ENCODE data around the gene SUPT3H.
"Not testable (repeated sequence)": the region's sequence is repeated elsewhere in the genome, so short reads cannot be mapped to it uniquely, and the experiment has no call there.

Gene SUPT3H

DNA sequence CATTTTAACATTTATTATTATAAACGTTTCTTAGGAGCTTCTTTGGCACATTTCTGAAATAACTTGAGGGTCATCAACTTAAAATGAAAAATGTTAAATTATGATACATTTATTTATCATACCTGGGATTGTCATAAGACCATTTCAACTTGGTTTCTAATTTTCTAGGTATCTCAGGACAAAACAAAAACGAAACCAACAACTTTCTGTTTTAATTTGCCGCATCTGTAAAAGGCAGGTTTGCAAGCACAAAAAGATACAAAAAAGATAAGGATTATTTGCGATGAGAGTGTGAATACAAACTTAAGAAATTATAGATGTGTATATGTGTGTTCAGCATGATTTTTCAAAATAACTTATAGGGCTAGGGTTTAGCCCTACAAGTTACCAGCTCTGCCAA, 444.6 kb downstream of the SUPT3H start:
- DNase-seq, result no peak

DNA sequence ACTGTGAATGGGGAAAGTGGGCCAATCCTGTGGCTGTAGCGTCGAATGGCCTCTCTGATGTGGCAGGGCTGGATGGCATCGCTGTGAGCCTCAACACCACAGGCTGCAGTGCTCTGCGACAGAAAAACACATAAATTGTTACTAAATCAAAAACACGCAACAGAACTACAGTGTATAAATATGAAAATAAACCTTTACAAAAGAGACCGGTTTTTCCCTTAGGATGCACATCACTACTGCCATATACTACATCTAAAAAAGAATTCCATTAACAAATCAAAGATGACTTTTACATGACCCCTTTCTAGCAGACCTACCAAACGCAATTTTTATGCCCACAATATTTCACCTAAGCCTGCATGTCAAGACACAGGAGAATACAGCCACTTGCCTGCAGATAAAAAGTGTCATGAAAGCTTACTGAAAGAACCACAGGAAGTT, 445.1 kb downstream of the SUPT3H start:
- DNase-seq, result no peak

- DNase-seq, result no peak
Observed at GRCh38 chr6:44931385-44931784, 446.3 kb downstream of the SUPT3H start.

- DNase-seq, result no peak
Observed at GRCh38 chr6:44926556-44926955, 451.2 kb downstream of the SUPT3H start.

- DNase-seq, result peak; percentile 6
Observed at GRCh38 chr6:44925100-44925739, 452.5 kb downstream of the SUPT3H start.

DNA sequence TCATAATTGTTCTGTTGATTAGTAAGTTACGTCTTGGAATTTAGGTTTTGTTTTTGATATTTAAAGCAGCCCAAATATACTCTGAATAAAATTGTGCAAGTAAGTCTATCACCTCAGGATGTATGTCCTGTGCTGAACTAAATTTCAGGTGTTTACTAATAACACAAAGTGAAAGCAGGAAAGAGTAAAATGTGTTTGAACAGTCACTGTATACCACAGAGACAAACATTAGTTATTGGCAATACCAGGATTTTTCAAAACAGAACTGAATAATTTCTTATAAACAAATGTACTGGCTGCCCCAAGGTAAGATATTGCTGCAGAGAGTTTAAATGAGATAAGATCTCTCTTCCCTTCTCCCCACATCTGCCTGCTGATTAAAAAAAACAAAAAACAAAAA, 454.3 kb downstream of the SUPT3H start:
- DNase-seq, result no peak

GRCh38 chr6:44921798-44922197, 455.9 kb downstream of the SUPT3H start:
- DNase-seq, result no peak

DNA sequence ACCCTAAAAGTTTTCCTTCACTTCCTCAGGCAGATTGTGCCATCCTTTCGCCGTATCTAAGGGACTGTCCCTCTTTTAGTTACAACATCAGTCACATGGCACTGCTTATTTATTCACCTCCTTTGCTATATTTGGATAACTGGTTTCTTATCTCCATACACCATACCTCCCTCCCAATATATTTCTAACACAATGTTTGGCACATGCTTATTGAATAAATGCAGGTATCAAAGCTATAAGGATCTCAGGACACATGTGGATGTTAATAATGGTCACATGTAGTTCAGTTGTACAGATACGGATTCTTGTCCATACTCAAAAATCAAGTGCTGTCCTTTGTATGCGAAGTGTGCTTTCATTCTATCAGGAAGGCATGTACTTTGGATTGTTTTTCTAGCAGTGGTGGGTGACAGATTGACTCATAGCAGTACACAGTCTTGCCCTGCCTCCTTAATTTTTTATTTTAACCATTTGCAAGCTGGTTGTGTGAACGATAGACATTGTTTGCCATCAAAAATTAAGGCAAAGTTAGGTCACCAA, 456.7 kb downstream of the SUPT3H start:
- no peak for DNase-seq

DNA sequence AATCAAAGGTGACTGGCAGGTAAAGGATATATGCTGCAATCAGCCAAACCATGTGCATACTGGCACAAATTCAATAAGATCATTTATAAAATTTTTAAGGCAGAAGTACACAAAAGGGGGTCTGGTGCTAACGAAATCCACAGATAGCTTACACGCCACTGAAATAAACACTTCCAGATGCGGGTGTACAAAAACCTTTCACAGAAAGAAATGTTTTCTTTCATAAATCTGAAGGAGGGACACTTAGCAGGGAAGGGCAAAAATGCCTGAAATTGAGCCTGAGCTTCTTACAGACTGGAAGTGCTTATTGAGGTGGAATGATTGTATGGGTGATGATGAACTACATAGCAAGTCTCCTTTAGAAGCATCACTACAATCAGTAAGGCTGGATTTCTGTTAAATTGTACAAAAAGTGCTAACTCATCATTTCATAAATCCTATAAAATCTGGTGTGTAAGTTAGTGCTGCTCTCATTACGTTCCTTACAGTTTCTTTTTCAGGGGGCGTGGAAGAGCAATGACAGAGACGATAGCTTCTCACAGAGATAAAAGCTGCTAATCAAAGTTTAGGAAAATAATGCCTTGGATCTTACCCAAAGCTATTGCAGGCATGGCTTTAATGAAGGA, 458.9 kb downstream of the SUPT3H start:
- no peak for DNase-seq

GRCh38 chr6:44917430-44917829, 460.3 kb downstream of the SUPT3H start:
- DNase-seq, result no peak

- DNase-seq, result no peak
Observed at GRCh38 chr6:44915111-44915510, 462.6 kb downstream of the SUPT3H start.

GRCh38 chr6:44914141-44914540, 463.6 kb downstream of the SUPT3H start:
- no peak for DNase-seq

GRCh38 chr6:44906761-44907160, 471.0 kb downstream of the SUPT3H start:
- DNase-seq, result no peak

DNA sequence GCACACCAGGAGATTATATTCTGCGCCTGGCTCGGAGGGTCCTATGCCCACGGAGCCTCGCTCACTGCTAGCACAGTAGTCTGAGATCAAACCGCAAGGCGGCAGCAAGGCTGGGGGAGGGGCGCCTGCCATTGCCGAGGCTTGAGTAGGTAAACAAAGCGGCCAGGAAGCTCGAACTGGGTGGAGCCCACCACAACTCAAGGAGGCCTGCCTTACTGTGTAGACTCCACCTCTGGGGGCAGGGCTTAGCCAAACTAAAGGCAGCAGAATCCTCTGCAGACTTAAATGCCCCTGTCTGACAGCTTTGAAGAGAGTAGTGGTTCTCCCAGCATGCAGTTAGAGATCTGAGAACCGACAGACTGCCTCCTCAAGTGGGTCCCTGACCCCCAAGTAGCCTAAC, 477.4 kb downstream of the SUPT3H start:
- DNase-seq, result not testable (repeated sequence)

GRCh38 chr6:44898296-44898930, 479.3 kb downstream of the SUPT3H start:
- no peak for DNase-seq

DNA sequence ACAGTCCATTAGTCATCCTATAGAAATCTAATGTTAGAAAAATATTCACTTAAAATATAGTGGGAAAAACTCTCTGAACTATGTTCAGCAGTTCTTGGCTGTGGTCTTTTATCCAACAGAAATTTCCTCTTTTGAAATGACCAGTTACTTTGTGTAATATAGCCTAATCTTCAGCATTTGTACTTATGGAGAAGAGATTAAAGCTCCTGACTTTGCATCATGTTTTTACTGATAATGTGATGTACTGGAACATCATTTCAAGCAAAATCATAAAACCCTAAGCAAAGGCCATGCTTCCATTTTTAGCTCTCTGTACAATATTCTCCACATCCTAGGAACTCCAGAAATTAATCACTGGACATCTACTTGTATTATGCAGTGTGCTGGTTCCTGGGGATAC, 480.4 kb downstream of the SUPT3H start:
- no peak for DNase-seq

GRCh38 chr6:44896701-44897100, 481.0 kb downstream of the SUPT3H start:
- DNase-seq, result no peak

DNA sequence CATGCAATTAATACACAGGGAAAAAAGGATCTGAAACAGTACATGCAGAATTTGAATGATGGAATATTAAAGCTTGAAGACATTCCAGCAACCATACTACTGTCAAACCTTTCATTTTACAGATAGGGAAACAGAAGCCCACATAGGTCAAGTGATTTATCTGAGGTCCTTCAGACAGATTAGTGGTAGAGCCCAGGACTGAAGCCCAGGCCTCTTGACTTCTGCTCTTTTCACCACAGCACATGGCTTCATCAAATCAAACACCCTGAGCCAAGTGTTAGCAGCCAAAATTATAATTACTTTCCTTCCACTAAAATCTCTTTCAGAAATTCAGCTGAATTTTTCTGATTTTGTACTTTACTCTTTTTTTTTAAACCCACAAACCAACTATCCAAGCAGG, 485.2 kb downstream of the SUPT3H start:
- no peak for DNase-seq

- DNase-seq, result not testable (repeated sequence)
Observed at GRCh38 chr6:44879071-44879470, 498.7 kb downstream of the SUPT3H start.

GRCh38 chr6:44876638-44877037, 501.1 kb downstream of the SUPT3H start:
- not testable (repeated sequence) for DNase-seq

- no peak for DNase-seq
Observed at GRCh38 chr6:44869321-44869897, 508.3 kb downstream of the SUPT3H start.

DNA sequence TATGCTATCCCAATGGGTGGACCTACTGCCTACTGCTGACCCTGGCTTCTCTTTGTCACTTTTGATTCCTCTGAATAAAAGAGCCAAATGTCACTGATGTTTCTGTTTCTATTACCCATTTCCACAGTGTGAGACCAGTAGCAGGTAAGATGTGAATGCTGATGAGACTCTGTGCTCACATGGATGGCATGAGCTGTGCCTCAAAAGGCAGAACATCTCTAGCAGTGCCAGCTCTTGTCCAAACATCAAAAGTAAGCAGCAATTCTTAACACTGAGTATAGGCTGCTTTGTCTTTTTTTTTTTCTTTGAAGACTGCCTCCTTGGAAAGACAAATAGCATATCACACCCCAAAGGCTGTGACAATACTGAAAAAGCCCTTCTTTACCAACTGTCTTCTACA, 508.8 kb downstream of the SUPT3H start:
- no peak for DNase-seq

DNA sequence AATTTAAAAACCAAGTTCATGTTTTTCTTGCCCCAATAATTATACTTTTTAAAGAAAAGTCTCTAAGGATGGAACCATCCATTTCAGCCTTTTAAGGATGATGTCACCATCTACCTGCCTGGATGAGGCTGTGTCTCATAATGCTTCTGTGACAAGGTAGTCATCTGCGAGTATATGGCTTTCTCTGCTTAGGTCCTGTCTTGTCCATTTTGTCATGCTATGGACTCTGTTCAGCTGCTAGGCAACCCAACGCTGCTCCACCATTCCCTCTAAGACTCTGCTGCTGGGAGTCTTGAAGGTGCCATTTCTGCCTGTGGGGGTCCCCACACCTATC, 509.4 kb downstream of the SUPT3H start:
- no peak for DNase-seq

Data from NCI-H510A (cell line).